H1 (cell line): ENCODE data around the gene MANSC1. TPM values are rescaled to one million over a fixed set of nuclear protein-coding genes. Genes with fewer than 3 reads are reported as not detected.

Experiments
- CEBPB ChIP-seq: IDR thresholded peaks from 2 replicates; pipeline ENCODE4 v1.6.1; 2012; ENCODE audit warnings: low read depth, low read length
- EZH2 ChIP-seq: fragments of 200-600 bp; sonication (generic); IDR thresholded peaks from 2 replicates; pipeline ENCODE4 v1.7.1; 2012; ENCODE audit warnings: low read depth, mild to moderate bottlenecking, moderate library complexity, low read length, inconsistent platforms; ENCODE audit not compliant: severe bottlenecking
- GTF2F1 ChIP-seq: IDR thresholded peaks from 2 replicates; pipeline ENCODE4 v1.6.1; 2012; ENCODE audit warnings: low read depth, low read length, improper control_type of control experiment, borderline replicate concordance
- HDAC2 ChIP-seq, 2 experiments: fragments of 300-600 bp in 1 of 2; sonication (generic) in 1 of 2; IDR thresholded peaks; 2 replicates each; pipeline ENCODE4 v1.6.1; 2011 to 2012; ENCODE audit warnings: low read depth in 2 of 2, low read length in 2 of 2, mild to moderate bottlenecking in 2 of 2, moderate library complexity in 2 of 2, borderline replicate concordance in 1 of 2, inconsistent platforms in 1 of 2
- HDAC6 ChIP-seq: IDR thresholded peaks from one replicate; pipeline ENCODE4 v1.7.1; 2012; ENCODE audit warnings: low read depth, mild to moderate bottlenecking, inconsistent platforms, low read length, moderate library complexity
- KDM1A ChIP-seq: fragments of 200-600, 300-600 bp; sonication (generic); IDR thresholded peaks from 2 replicates; pipeline ENCODE4 v1.7.1; 2016; ENCODE audit warnings: mild to moderate bottlenecking, low read length, borderline replicate concordance
- NANOG ChIP-seq: IDR thresholded peaks from 2 replicates; pipeline ENCODE4 v1.6.1; 2011; ENCODE audit warnings: low read length, low read depth, mild to moderate bottlenecking, inconsistent platforms; ENCODE audit not compliant: insufficient read depth, poor library complexity, severe bottlenecking
- POLR2AphosphoS5 ChIP-seq: IDR thresholded peaks from 2 replicates; pipeline ENCODE4 v1.6.1; 2011; ENCODE audit warnings: low read depth, low read length
- POU5F1 ChIP-seq: IDR thresholded peaks from 2 replicates; pipeline ENCODE4 v1.6.1; 2011; ENCODE audit warnings: low read depth, mild to moderate bottlenecking, low read length, moderate library complexity
- RFX5 ChIP-seq: IDR thresholded peaks from 2 replicates; pipeline ENCODE4 v1.6.1; 2011; ENCODE audit warnings: low read depth, low read length, improper control_type of control experiment, borderline replicate concordance
- RNF2 ChIP-seq: fragments of 200-900, 300-1000 bp; sonication (generic); IDR thresholded peaks from 2 replicates; pipeline ENCODE4 v1.7.1; 2016; ENCODE audit warnings: borderline replicate concordance, low read depth, mild to moderate bottlenecking, antibody characterized with exemption, low read length; ENCODE audit not compliant: poor library complexity, severe bottlenecking; ENCODE audit errors: missing control alignments
- RXRA ChIP-seq: IDR thresholded peaks from 2 replicates; pipeline ENCODE4 v1.6.1; 2011; ENCODE audit warnings: low read depth, mild to moderate bottlenecking, low read length, moderate library complexity; ENCODE audit not compliant: insufficient read depth
- SIX5 ChIP-seq: IDR thresholded peaks from 2 replicates; pipeline ENCODE4 v1.6.1; 2011; ENCODE audit warnings: mild to moderate bottlenecking, low read depth, low read length
- SP4 ChIP-seq: IDR thresholded peaks from 2 replicates; pipeline ENCODE4 v1.6.1; 2012; ENCODE audit warnings: low read length, inconsistent platforms
- SRF ChIP-seq: IDR thresholded peaks from 2 replicates; pipeline ENCODE4 v1.6.1; 2011; ENCODE audit warnings: mild to moderate bottlenecking, low read depth, low read length, moderate library complexity
- SUZ12 ChIP-seq: fragments of 200-600 bp; sonication (generic); IDR thresholded peaks from 2 replicates; pipeline ENCODE4 v1.6.1; 2012; ENCODE audit warnings: mild to moderate bottlenecking, inconsistent platforms, low read length, moderate library complexity, mixed read lengths
- TAF1 ChIP-seq: IDR thresholded peaks from 2 replicates; pipeline ENCODE4 v1.6.1; 2011; ENCODE audit warnings: mild to moderate bottlenecking, low read depth, low read length
- TAF7 ChIP-seq: optimal IDR thresholded peaks from 2 replicates; pipeline ENCODE3; 2011; ENCODE audit warnings: low read depth, mild to moderate bottlenecking, inconsistent platforms, low read length, moderate library complexity, borderline replicate concordance
- YY1 ChIP-seq: IDR thresholded peaks from 2 replicates; pipeline ENCODE4 v1.6.1; 2011; ENCODE audit warnings: low read depth, mild to moderate bottlenecking, low read length
- polyA plus RNA-seq, 7 experiments: library from polyadenylated mRNA; depleted of rRNA in 3 of 7; stranded (reverse) in 5 of 7; unstranded in 2 of 7; fragments of >200 nt in 5 of 7; fragments of 200-250 nt in 2 of 7; gene quantifications; 1 replicate in 5 of 7; 2 replicates in 1 of 7; 4 replicates in 1 of 7; pipeline versions ENCODE4 v1.2.1 to v1.2.3, GENCODE V29; 2011 to 2013; ENCODE audit warnings: missing spikeins in 2 of 7, mixed read lengths in 2 of 7
- total RNA-seq: library from RNA; stranded (reverse); fragmentation: NEBNext Ultra II Directional; extraction: Animal tissue kit (Norgen Biotek cat#: 25700); gene quantifications from 2 replicates; pipeline ENCODE4 v1.2.1, GENCODE V29; 2021
- TF ChIP-seq, protein P1 (sequence below): IDR thresholded peaks from 2 replicates; pipeline ENCODE4 v1.6.1; 2011; ENCODE audit warnings: low read length, improper control_type of control experiment
- TF ChIP-seq, protein P2 (sequence below): IDR thresholded peaks from 2 replicates; pipeline ENCODE4 v1.6.1; 2012; ENCODE audit warnings: inconsistent platforms
- TF ChIP-seq, protein P3 (sequence below): IDR thresholded peaks from 2 replicates; pipeline ENCODE4 v1.6.1; 2012; ENCODE audit warnings: inconsistent platforms

Gene MANSC1
- total and polyA plus RNA-seq, 2 of the 8 experiments (the other 6 are each of a cell fraction or from before 2014, with no cell fraction given): 2.0 to 8.9 TPM

DNA sequence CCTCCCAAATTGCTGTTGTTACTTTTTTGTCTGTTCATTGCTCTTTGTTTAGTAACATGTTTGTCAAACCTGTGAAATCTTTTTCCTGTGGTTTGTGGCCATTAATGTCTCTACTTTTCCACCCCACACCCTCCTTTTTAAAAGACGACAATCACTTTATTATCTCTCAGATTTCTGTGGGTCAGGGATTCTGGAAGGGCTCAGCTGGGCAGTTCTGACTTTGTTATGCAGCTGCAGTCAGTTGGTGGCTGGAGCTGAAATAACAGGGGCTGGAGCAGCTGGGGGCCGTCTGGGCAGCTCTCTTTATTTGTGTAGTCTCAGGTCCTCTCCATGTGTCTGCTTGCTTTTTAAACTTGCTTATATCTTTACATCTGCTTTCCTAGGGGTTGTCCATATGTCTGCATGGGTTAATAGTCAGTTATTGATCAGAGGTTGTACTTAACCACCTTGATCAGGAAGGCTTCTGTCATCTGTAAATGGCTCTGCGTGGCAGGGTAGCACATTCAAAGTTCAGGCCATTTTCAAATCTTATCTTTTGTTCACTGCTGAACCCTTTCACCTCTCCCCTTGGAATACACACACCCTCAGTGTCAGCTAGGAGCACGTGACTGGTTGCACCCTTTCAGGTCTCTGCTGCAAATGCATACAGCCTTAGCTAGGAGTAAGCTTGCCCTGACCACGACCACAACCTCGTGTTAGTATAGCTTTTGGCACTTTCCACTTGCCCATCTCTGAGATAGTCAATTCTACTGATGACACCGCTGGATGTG, 34.7 kb upstream of the MANSC1 start (continued):
- TF ChIP-seq SP4: no peak
- TF ChIP-seq NANOG: peak; percentile 10
- TF ChIP-seq RNF2: no peak
- no peak for TF ChIP-seq RFX5
- peak; percentile 80; the same call in 1 of the 2 replicates for TF ChIP-seq POU5F1
- TF ChIP-seq, protein P1, sequence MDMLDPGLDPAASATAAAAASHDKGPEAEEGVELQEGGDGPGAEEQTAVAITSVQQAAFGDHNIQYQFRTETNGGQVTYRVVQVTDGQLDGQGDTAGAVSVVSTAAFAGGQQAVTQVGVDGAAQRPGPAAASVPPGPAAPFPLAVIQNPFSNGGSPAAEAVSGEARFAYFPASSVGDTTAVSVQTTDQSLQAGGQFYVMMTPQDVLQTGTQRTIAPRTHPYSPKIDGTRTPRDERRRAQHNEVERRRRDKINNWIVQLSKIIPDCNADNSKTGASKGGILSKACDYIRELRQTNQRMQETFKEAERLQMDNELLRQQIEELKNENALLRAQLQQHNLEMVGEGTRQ: peak; percentile 33
- TF ChIP-seq SIX5: no peak
- TF ChIP-seq RXRA: no peak
- TF ChIP-seq TAF7: no peak
- TF ChIP-seq, protein P2, sequence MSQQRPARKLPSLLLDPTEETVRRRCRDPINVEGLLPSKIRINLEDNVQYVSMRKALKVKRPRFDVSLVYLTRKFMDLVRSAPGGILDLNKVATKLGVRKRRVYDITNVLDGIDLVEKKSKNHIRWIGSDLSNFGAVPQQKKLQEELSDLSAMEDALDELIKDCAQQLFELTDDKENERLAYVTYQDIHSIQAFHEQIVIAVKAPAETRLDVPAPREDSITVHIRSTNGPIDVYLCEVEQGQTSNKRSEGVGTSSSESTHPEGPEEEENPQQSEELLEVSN: no peak
- TF ChIP-seq POLR2AphosphoS5: no peak
- TF ChIP-seq HDAC2 (IDR thresholded peaks at IDR 0.05; ENCODE audit: borderline replicate concordance in 1 of 2, low read depth in 2 of 2, low read length in 2 of 2): 0 out of 4 replicates have a peak, but pooled peaks of 1 of the 2 experiments have one; percentile 61
- TF ChIP-seq SRF: no peak
- TF ChIP-seq EZH2: no peak
- TF ChIP-seq CEBPB: no peak
- TF ChIP-seq, protein P3, sequence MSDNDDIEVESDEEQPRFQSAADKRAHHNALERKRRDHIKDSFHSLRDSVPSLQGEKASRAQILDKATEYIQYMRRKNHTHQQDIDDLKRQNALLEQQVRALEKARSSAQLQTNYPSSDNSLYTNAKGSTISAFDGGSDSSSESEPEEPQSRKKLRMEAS: peak; percentile 36; the same call in 1 of the 2 replicates
- no peak for TF ChIP-seq HDAC6
- TF ChIP-seq SUZ12: no peak
- TF ChIP-seq GTF2F1: no peak
- TF ChIP-seq YY1: no peak
- no peak for TF ChIP-seq TAF1
- TF ChIP-seq KDM1A: no peak
